Stimulated activated CD4-positive, alpha-beta T cell treated with anti-CD3 and anti-CD28 coated beads, Interleukin-12 subunit alpha, Interleukin-12 subunit beta, amount 100 ng/mL, for 48 hours (primary cell): ENCODE data around the gene DDI2.
"Not testable (repeated sequence)": the region's sequence is repeated elsewhere in the genome, so short reads cannot be mapped to it uniquely, and the experiment has no call there.

Source experiments
- DNase-seq, 3 donors: peaks; one replicate each; pipeline ENCODE4 v3.0.0-alpha.2; 2020; ENCODE audit warnings: low read depth in 2 of 3, low spot score in 1 of 3

The DDI2 gene

DNA sequence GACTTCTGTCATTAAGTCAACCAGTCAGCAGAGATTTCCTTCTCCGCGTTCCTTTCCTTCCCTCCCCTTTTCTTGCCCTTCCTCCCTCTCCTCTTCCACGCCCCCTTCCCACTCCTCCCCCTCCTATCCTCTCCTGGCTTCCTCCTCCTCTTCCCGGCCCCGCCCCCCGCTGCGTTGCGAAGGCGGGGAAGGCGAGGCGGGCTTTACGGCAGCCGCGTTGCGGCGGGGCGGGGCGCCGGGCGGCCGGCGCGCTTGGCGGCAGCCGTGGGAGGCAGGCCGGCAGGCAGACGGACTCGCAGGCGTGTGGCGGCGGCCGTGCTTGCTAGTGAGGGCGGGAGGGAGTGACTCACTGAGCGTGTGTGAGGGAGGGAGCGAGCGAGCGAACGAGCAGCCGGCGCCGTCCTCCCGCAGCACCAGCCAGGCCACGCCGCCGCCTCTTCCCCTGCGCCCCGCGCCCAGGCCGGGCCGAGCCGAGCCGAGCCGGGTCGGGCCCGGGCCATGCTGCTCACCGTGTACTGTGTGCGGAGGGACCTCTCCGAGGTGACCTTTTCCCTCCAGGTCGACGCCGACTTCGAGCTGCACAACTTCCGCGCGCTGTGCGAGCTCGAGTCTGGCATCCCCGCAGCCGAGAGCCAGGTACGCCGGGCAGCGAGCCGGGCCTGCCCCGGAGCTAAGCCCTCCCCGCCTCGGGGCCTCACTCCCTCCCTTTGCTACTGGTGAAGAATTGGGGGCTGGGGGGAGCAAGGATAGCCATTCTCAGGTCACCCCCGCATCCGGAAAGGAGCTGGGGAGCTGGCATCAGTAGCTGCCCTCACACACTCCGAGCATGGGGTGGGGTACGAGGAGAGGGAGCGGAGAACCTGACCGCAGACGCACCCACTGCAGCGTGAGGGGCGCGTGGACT is at the start of gene DDI2:
Gene DDI2 (plus strand): TSS at position 286 of the 904 bp plus-strand sequence. CDS start 213 bp downstream, at position 499.
- DNase-seq: peak; percentile 84 to 94 (median 92)

DNA sequence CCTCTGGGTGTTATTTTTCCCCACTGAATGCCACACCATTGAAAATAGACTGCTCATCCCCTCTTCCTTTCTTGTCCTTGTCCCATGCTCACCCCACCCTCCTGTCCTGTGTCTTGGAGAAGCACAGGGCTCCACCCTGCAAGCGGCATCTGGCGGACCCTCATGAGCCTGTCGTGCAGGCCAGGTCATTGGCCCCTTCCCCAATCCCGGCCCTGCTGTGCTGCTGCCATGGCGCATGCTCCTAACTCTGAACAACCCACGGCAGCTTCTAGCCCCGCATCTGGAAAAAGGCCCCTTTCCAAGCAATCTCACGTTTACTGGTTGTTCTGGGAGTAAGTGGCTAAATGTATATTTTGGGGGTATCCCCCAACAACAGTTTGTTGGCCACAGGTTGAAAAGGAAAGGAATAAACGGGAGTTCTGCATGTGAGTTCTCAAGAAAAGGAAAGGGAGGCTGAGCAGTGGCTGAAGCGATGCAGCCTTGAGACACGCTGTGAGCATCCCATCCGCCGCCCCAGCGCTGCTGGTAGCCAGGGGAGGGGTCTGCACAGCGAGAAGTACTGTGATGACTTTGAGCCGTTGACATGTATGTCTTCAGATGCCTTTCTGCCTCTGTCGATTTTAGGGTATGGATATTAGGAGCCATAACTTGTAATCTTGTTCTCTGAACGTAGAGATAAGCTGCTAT is 48.7 kb upstream of the DDI2 start:
- DNase-seq: no peak

DNA sequence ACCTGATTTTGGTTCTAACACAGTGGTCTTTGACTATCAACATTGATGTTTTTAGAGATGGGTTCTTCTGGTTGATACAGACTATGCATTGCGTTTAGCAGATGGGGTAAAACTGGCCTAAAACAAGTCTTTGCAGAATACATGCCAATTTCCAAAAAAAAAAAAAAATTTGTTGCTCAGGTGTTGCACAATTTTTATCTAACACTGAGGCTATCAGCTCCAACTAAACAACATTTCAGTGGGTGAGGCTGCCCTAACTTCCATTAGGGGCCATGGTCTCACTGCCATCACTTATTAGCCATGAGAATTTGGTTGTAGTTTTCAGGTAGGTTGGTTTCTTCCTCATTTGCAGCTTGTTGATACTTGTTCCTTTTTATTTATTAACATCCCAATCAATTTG is 46.4 kb upstream of the DDI2 start:
- no peak for DNase-seq

DNA sequence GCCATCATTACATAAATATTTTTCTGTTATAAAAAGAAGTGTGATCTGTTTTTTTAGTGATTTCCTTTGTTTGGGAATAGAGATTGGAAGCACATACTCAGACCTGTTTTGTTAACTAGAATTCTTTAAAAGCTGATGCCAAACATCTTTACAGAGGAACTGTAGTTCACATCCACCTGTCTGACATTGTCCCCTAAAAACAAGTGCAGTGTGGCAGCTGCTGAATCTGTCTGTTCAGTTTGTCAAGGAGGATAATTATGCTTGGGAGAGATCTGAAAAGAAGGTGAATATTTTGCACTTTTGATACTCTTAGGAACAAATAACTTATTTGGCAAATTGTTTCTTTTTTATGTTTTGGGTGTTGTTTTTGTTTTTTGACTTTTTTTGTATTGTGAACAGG is 46.0 kb upstream of the DDI2 start:
- DNase-seq: no peak

DNA sequence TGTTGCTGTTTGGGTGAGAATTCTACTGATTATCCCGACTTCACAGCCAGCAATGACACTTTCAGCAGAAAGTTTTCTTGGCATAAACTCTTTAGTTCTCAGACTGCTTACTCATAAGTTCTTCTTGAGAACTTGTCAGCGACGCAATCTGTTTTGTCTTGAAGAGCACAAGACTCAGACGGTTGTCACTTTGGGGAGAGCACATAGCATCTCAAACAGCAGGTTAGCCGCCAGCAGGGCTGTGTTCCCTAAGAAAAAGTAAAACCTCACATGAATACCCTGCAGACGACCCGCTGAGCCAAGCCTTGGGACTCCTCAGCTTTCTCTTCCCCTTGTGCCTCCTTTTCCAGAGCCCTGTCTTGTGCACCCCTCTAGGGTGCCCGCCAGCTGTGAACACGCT is 43.8 kb upstream of the DDI2 start:
- no peak for DNase-seq

DNA sequence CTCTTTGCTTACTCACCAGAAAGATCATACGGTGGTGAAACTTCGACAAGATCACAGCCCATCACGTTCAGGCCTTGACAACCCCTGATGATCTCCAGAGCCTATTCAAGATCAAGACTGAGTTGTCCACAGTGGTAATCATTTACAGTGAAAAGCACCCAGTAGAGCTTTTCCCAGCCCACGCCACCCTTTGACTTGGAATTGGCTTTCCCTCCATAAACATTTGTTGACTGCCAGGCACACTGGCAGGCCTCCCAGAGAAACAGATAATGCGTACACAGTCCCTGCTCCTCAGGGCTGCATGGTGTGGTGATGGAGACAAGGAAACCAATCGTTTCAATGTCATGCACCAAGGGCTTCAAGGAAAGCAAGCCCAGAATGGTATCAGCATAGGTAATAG is 42.5 kb upstream of the DDI2 start:
- DNase-seq: no peak

- DNase-seq: no peak
Observed at GRCh38 chr1:15575549-15576150, 41.6 kb upstream of the DDI2 start.

DNA sequence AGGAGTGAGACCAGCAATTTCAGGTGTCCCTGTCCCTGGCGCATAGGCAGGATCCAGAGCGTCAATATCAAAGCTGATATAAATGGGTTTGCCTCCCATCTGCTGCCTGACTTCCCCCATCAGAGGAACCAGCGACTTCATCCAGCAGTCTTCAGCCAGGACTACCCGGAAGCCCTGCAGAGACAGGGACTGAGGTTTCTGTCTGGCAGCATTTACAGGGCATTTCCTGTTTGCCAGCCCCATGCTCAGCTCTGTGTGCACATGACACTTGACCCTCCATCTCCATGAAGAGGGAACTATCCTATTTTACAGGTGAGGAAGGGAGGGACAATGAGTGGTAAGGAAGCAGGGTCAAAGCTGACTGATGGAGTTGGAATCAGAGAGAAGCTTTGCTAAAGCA is 39.6 kb upstream of the DDI2 start:
- DNase-seq: no peak

DNA sequence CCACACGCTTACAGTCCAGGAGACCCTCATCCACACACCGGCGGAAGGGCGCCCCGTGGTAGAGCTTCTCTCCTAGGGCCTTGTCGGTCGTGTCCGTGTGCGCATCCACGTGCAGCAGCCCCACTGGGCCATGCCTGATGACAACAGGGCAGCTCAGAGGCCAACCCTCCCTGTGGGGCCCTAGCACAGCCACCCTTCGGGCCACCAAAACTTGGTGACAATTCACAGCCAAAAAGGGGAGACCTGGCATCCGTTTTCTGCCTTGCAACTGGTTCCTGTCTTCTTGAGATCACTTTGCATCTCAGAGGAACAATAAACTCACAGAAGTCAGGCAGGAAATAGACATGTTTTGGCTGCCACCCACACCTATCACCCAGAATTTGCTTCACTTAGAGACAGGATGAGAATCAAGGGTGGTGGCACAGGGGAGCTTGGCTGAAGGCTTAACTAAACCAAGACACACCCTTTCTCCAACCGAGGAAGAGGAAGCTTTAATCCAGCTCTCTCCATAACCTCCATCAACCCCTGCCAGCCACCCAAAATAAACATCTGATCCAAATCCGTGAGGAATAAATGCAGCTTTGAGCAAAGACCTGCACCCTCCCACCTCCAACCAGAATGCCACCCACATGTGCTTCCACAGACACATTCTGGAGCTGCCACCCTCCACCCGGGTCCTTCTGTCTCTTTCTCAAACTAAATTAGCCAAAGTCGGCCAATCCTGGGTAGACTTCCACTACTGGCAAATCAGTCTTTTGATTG is 38.2 kb upstream of the DDI2 start:
- peak in 1 of 3 donors; percentile 27 for DNase-seq

DNA sequence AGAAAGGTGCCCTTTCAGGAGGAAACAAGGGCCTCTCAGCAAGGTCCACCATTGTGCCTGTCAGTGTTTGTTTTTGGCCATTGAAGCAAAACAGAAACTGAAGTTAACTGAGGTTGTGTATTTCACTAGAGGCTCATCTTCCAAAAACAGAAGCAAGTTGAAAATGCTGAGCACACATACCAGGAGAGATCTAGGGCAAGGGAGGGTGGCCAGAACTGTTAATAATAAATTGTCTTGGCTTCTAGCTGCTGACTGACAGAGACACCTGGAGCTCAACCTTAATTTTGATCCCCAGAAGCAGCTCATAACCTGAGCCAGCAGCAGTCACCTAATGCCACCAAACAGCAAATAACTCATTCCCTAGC is 37.6 kb upstream of the DDI2 start:
- no peak for DNase-seq

GRCh38 chr1:15583016-15583706 is 34.1 kb upstream of the DDI2 start:
- DNase-seq: no peak

DNA sequence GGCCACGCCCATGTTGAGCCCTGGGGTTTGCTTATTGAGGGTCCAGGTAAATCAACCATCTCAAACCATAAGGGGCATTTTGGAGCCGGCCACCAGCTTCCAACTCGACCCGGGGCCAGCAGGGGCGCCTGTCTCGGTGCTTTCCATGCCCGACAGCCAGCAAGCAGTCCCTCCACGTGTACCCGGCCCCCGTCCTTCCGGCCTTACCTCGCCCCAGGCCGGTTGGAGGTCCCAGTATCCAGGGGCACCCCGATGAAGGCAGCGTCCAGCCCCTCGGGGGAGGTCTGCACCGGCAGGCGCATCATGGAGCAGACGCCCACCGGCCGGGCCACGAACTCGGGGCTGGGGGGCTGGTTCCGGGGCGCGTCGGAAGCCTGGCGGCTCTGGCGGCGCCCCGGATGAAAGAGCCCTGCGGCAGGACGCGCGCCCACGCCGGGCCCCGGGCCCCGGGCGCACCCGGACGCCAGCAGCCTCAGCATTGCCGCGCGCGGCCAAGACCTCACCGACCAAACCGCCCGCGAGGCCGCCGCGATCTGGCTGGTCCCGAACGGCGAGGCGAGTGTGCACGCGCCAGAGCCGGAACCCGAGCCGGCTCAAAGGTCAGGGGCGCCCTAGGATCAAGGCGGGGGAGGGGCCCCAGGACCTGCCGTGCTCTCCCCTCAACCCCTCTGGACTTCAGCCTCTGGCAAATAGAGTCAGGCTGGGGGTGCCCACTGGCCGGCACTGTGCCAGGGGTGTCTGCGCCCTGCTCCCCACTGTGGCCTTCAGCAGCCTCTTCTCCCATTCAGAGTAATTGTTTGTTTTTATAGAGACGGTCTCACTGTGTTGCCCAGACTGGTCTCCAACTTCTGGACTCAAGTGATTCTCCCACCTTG is 32.5 kb upstream of the DDI2 start, which contains the start of gene AGMAT:
Gene AGMAT (minus strand): TSS at position 563 of the 875 bp plus-strand sequence. CDS start 84 bp downstream, at position 479.
- peak; percentile 51 to 54 (median 54) for DNase-seq

- DNase-seq: no peak
Observed at GRCh38 chr1:15592285-15592684, 25.0 kb upstream of the DDI2 start.

DNA sequence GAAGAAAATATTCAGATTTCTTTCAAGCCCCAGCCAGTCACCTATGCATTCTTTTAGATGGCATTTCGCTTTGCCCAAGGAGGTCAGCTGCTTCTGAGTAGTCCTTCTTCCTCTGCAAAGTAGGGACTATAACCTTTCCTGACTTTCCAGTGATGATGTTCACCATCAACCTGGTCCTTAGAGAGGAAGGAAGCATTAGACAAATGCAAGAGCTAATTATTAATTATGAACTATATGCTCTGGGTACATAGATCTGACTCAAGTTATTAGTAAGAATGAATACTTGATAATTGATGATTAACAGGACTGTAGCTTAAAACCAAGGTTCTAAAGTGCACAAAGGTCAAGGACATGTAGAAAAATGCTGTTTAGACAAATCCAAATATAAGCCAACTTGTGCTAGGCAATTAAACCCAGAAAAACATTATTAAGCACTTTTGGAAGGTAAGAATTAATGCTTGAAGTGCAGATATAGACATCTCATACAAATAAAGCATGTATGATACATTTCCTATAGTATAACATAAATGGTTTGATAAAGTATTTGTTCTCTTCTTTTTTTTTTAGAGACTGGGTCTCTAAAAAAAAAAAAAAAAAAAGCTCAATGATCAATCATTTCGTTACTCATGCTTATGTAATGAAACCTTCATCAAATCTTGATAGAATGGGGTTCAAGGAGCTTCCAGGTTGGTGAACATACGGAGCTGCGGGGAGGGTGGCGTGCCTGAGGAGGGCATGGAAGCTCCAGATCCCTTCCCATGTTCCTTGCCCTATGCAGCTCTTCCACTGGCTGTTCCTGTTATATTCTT is 21.2 kb upstream of the DDI2 start:
- DNase-seq: no peak

- no peak for DNase-seq
Observed at GRCh38 chr1:15598436-15598835, 18.8 kb upstream of the DDI2 start.

GRCh38 chr1:15603050-15603965 is 13.9 kb upstream of the DDI2 start:
- peak; percentile 81 to 89 (median 88) for DNase-seq

- not testable (repeated sequence) for DNase-seq
Observed at GRCh38 chr1:15603966-15604282, 13.3 kb upstream of the DDI2 start.

DNA sequence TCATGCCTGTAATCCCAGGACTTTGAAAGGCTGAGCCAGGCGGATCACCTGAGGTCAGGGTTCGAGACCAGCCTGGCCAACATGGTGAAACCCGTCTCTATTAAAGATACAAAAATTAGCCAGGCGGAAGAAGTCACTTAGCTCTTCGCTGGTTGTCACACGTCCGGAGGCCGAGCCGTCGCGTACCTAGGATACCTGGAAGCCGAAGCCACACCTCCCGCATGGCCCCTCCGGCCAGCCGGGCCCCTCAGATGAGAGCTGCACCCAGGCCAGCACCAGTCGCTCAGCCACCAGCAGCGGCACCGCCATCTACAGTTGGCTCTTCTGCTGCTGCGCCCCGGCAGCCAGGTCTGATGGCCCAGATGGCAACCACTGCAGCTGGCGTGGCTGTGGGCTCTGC is 12.9 kb upstream of the DDI2 start:
- DNase-seq: not testable (repeated sequence)
